D721Med (cell line): Measurements from ENCODE around the gene OR8K3.

Source experiments
- DNase-seq: peaks from one replicate; pipeline ENCODE4 v3.0.0; 2011; ENCODE audit warnings: low spot score; ENCODE audit not compliant: insufficient read length
- FAIRE-seq: peaks from 2 replicates; lab custom pipeline; 2011; peaks lifted over from hg19 to GRCh38; lab: Jason Lieb, UNC
- CTCF ChIP-seq: IDR thresholded peaks from 2 replicates; pipeline ENCODE4 v1.5.1; 2012; ENCODE audit warnings: mild to moderate bottlenecking, control low read depth; ENCODE audit not compliant: insufficient read depth; ENCODE audit errors: missing control alignments

Gene OR8K3

GRCh38 chr11:56333156-56333555, 18.2 kb downstream of the OR8K3 start:
- TF ChIP-seq CTCF, result no peak
- FAIRE-seq (no peak), DNase-seq (no peak)

- DNase-seq (no peak), FAIRE-seq (no peak)
- no peak for TF ChIP-seq CTCF
Measured at GRCh38 chr11:56340289-56340688, 25.3 kb downstream of the OR8K3 start.

GRCh38 chr11:56345739-56346138, 30.8 kb downstream of the OR8K3 start, which contains the start of gene OR8K1:
Gene OR8K1 (plus strand): TSS chr11:56346039. CDS start chr11:56346039, 0 bp downstream.
- FAIRE-seq (no peak), DNase-seq (no peak)
- TF ChIP-seq CTCF, result no peak

- FAIRE-seq (no peak), DNase-seq (no peak)
- TF ChIP-seq CTCF, result no peak
Measured at GRCh38 chr11:56353991-56354390, 39.0 kb downstream of the OR8K3 start, which contains the start of gene OR8J1. Gene OR8J1 (plus strand): TSS chr11:56354291. CDS start chr11:56360247, 5,956 bp downstream.
